ENCODE measurements around the gene RHOBTB1.

The RHOBTB1 gene

DNA sequence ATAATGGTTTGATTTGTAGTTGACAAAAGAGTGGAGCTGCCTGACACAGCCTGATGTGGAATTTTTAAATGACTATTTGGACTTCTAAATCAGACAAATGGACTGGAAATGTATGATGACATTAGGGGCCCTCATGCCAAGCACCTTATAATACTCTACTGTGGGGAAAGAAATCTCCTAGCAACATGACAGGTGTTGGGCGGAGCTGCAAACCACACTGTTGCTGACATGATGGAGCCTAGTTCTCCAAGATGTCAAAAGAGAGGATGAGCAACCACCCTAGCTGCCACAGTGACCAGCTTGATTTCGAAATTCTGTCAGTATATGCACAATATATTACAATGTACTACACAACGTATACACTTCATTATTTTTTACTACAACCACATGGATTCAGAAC is 65.8 kb downstream of the RHOBTB1 start:
- no peaks in the 10 kb centered on the region for H4K20me1 ChIP-seq (ENCODE audit: insufficient read depth, low read length)
- H3K27me3 ChIP-seq (ENCODE audit: insufficient read depth, low read length, poor library complexity), result no peaks in the 10 kb centered on the region
- no peak overlapping the region for H2AFZ ChIP-seq (ENCODE audit: low read depth, low read length)
- H3K9me3 ChIP-seq (ENCODE audit: insufficient read depth, low read length, severe bottlenecking), result no peaks in the 10 kb centered on the region
- H3K27ac ChIP-seq (ENCODE audit: low read length), result no peak overlapping the region
- DNase-seq (no peak), ATAC-seq (ENCODE audit: insufficient read depth, low read depth) (no peak)
- H3K9ac ChIP-seq (ENCODE audit: low read depth, low read length), result no peak overlapping the region
- no peaks in the 10 kb centered on the region for H3K79me2 ChIP-seq (ENCODE audit: insufficient read depth, low read length)
- H3K4me1 ChIP-seq (ENCODE audit: insufficient read depth, low read length), result no peaks in the 10 kb centered on the region
- H3K4me2 ChIP-seq (ENCODE audit: insufficient read depth, low read length), result no peak overlapping the region
- no peak overlapping the region for H3K4me3 ChIP-seq (ENCODE audit: low read depth in 1 of 2, low read length in 2 of 2)
- no peaks in the 10 kb centered on the region for H3K36me3 ChIP-seq (ENCODE audit: insufficient read depth, low read length)
- no peak for TF ChIP-seq EZH2 (IDR thresholded peaks at IDR 0.05; ENCODE audit: borderline replicate concordance, low read depth, low read length, severe bottlenecking)
- TF ChIP-seq, protein P1, sequence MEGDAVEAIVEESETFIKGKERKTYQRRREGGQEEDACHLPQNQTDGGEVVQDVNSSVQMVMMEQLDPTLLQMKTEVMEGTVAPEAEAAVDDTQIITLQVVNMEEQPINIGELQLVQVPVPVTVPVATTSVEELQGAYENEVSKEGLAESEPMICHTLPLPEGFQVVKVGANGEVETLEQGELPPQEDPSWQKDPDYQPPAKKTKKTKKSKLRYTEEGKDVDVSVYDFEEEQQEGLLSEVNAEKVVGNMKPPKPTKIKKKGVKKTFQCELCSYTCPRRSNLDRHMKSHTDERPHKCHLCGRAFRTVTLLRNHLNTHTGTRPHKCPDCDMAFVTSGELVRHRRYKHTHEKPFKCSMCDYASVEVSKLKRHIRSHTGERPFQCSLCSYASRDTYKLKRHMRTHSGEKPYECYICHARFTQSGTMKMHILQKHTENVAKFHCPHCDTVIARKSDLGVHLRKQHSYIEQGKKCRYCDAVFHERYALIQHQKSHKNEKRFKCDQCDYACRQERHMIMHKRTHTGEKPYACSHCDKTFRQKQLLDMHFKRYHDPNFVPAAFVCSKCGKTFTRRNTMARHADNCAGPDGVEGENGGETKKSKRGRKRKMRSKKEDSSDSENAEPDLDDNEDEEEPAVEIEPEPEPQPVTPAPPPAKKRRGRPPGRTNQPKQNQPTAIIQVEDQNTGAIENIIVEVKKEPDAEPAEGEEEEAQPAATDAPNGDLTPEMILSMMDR (IDR thresholded peaks at IDR 0.05; ENCODE audit: borderline replicate concordance, extremely low read depth, low read length, poor library complexity, severe bottlenecking), result no peak

- no peaks in the 10 kb centered on the region for H3K4me1 ChIP-seq (ENCODE audit: insufficient read depth, low read length)
- no peaks in the 10 kb centered on the region for H4K20me1 ChIP-seq (ENCODE audit: insufficient read depth, low read length)
- TF ChIP-seq, protein P1 (IDR thresholded peaks at IDR 0.05; ENCODE audit: borderline replicate concordance, extremely low read depth, low read length, poor library complexity, severe bottlenecking), result no peak
- TF ChIP-seq EZH2 (IDR thresholded peaks at IDR 0.05; ENCODE audit: borderline replicate concordance, low read depth, low read length, severe bottlenecking), result no peak
- DNase-seq (no peak), ATAC-seq (ENCODE audit: insufficient read depth, low read depth) (no peak)
- H3K9me3 ChIP-seq (ENCODE audit: insufficient read depth, low read length, severe bottlenecking), result no peaks in the 10 kb centered on the region
- no peak overlapping the region for H3K27ac ChIP-seq (ENCODE audit: low read length)
- no peaks in the 10 kb centered on the region for H3K27me3 ChIP-seq (ENCODE audit: insufficient read depth, low read length, poor library complexity)
- H3K4me2 ChIP-seq (ENCODE audit: insufficient read depth, low read length), result no peak overlapping the region
- no peaks in the 10 kb centered on the region for H3K79me2 ChIP-seq (ENCODE audit: insufficient read depth, low read length)
- no peak overlapping the region for H2AFZ ChIP-seq (ENCODE audit: low read depth, low read length)
- no peak overlapping the region for H3K4me3 ChIP-seq (ENCODE audit: low read depth in 1 of 2, low read length in 2 of 2)
- H3K9ac ChIP-seq (ENCODE audit: low read depth, low read length), result no peak overlapping the region
- no peaks in the 10 kb centered on the region for H3K36me3 ChIP-seq (ENCODE audit: insufficient read depth, low read length)
Measured at GRCh38 chr10:60877777-60878120, 66.2 kb downstream of the RHOBTB1 start.

GRCh38 chr10:60877061-60877776 is 66.8 kb downstream of the RHOBTB1 start:
- Histone ChIP-seq H3K36me3 (ENCODE audit: insufficient read depth, low read length) (no peaks in the 10 kb centered on the region), H3K9ac (ENCODE audit: low read depth, low read length) (no peak overlapping the region), H3K79me2 (ENCODE audit: insufficient read depth, low read length) (no peaks in the 10 kb centered on the region), H3K27me3 (ENCODE audit: insufficient read depth, low read length, poor library complexity) (no peaks in the 10 kb centered on the region), H4K20me1 (ENCODE audit: insufficient read depth, low read length) (no peaks in the 10 kb centered on the region), H2AFZ (ENCODE audit: low read depth, low read length) (no peak overlapping the region), H3K4me3 (ENCODE audit: low read depth in 1 of 2, low read length in 2 of 2) (no peak overlapping the region), H3K4me2 (ENCODE audit: insufficient read depth, low read length) (no peak overlapping the region), H3K4me1 (ENCODE audit: insufficient read depth, low read length) (no peaks in the 10 kb centered on the region), H3K27ac (ENCODE audit: low read length) (no peak overlapping the region), H3K9me3 (ENCODE audit: insufficient read depth, low read length, severe bottlenecking) (no peaks in the 10 kb centered on the region)
- ATAC-seq (ENCODE audit: insufficient read depth, low read depth) (no peak), DNase-seq (no peak)
- TF ChIP-seq, protein P1 (IDR thresholded peaks at IDR 0.05; ENCODE audit: borderline replicate concordance, extremely low read depth, low read length, poor library complexity, severe bottlenecking), result no peak
- TF ChIP-seq EZH2 (IDR thresholded peaks at IDR 0.05; ENCODE audit: borderline replicate concordance, low read depth, low read length, severe bottlenecking), result no peak

Data from DND-41 (cell line).